Right forelimb (tissue), 1 donor: ENCODE measurements around the gene FXYD6.

Experiments
- DNase-seq: peaks from one replicate; pipeline ENCODE4 v3.0.0-alpha.2; 2018

FXYD6 gene

GRCh38 chr11:117841551-117842031 lies 34.9 kb downstream of the FXYD6 start:
- DNase-seq = peak; percentile 15

- DNase-seq = peak; percentile 17
Observed at GRCh38 chr11:117840881-117841550, 35.4 kb downstream of the FXYD6 start.

GRCh38 chr11:117839936-117840813 lies 36.3 kb downstream of the FXYD6 start:
- peak; percentile 19 for DNase-seq

- DNase-seq = peak; percentile 22
Observed at GRCh38 chr11:117839380-117839881, 37.0 kb downstream of the FXYD6 start.

- DNase-seq = peak; percentile 30
Observed at GRCh38 chr11:117838901-117839300, 37.6 kb downstream of the FXYD6 start.

GRCh38 chr11:117837791-117838190 lies 38.7 kb downstream of the FXYD6 start:
- peak; percentile 39 for DNase-seq

- DNase-seq = peak; percentile 25
Observed at GRCh38 chr11:117837070-117837776, 39.2 kb downstream of the FXYD6 start.

GRCh38 chr11:117836077-117836960 lies 40.1 kb downstream of the FXYD6 start:
- DNase-seq = peak; percentile 35

- DNase-seq = no peak
Observed at GRCh38 chr11:117835576-117835975, 40.9 kb downstream of the FXYD6 start.

GRCh38 chr11:117834838-117835443 lies 41.5 kb downstream of the FXYD6 start:
- DNase-seq = peak; percentile 12

- peak; percentile 18 for DNase-seq
Observed at GRCh38 chr11:117834068-117834810, 42.2 kb downstream of the FXYD6 start.

- DNase-seq = peak; percentile 43
Observed at GRCh38 chr11:117833401-117833891, 43.0 kb downstream of the FXYD6 start.

GRCh38 chr11:117832511-117832910 lies 43.9 kb downstream of the FXYD6 start:
- no peak for DNase-seq

GRCh38 chr11:117831661-117832415 lies 44.6 kb downstream of the FXYD6 start:
- peak; percentile 30 for DNase-seq

- DNase-seq = peak; percentile 32
Observed at GRCh38 chr11:117830674-117831351, 45.6 kb downstream of the FXYD6 start.

- DNase-seq = peak; percentile 37
Observed at GRCh38 chr11:117830072-117830471, 46.4 kb downstream of the FXYD6 start.

- DNase-seq = peak; percentile 40
Observed at GRCh38 chr11:117829369-117829725, 47.1 kb downstream of the FXYD6 start.

- DNase-seq = peak; percentile 44
Observed at GRCh38 chr11:117828611-117829368, 47.7 kb downstream of the FXYD6 start.
